IMR-90 (cell line): ENCODE measurements around the gene DACH1. TPM values are rescaled to one million over a fixed set of nuclear protein-coding genes. Genes with fewer than 3 reads are reported as not detected.

Source experiments
- ATAC-seq: fragments of 200-7000 bp; cut with Tn5 transposase; 2 replicates; pipeline ENCODE4 v1.9.1; 2020; ENCODE audit warnings: low read depth, mild to moderate bottlenecking, moderate library complexity
- BruUV-seq: library from RNA; stranded (reverse); fragments of 400-500 nt; replicated peaks from 2 replicates; lab custom pipeline; 2021; lab: Mats Ljungman, UMichigan
- CTCF ChIA-PET: fragments of 300-600 bp; formaldehyde crosslinking; extraction: SDS; loops from one replicate; lab custom pipeline; 2021; ENCODE audit warnings: antibody characterized with exemption; lab: Yijun Ruan, JAX
- POLR2A ChIA-PET: fragments of 300-600 bp; sonication (Branson Sonifier 250); formaldehyde crosslinking; loops from one replicate; lab custom pipeline; 2022; ENCODE audit warnings: antibody characterized with exemption; ENCODE audit not compliant: unreplicated experiment; lab: Charles Lee
- DNase-seq: peaks from one replicate; pipeline ENCODE4 v3.0.0; 2013
- H2AFZ ChIP-seq: replicated peaks from 2 replicates; pipeline ENCODE3; 2013; ENCODE audit warnings: low read length, mild to moderate bottlenecking; ENCODE audit not compliant: poor library complexity
- H2AK5ac ChIP-seq: 2 replicates; pipeline ENCODE4 v1.6.1; 2013; ENCODE audit warnings: low read depth, low read length, inconsistent platforms
- H2AK9ac ChIP-seq: replicated peaks from 2 replicates; pipeline ENCODE3; 2013; ENCODE audit warnings: mild to moderate bottlenecking, low read depth, low read length, moderate library complexity; ENCODE audit not compliant: poor library complexity
- H2BK120ac ChIP-seq: 2 replicates; pipeline ENCODE4 v1.6.1; 2013; ENCODE audit warnings: low read depth, low read length, inconsistent platforms
- H2BK15ac ChIP-seq: 3 replicates; pipeline ENCODE4 v1.6.1; 2013; ENCODE audit warnings: low read depth, low read length, inconsistent platforms
- H2BK20ac ChIP-seq: 2 replicates; pipeline ENCODE4 v1.6.1; 2013; ENCODE audit warnings: low read depth, mild to moderate bottlenecking, inconsistent platforms, low read length, moderate library complexity
- H2BK5ac ChIP-seq: 2 replicates; pipeline ENCODE4 v1.6.1; 2013; ENCODE audit warnings: mild to moderate bottlenecking, low read depth, low read length, inconsistent platforms; ENCODE audit not compliant: poor library complexity, severe bottlenecking
- H3K14ac ChIP-seq: replicated peaks from 2 replicates; pipeline ENCODE4 v1.6.1; 2013; ENCODE audit warnings: low read depth, low read length, inconsistent platforms
- H3K18ac ChIP-seq: 2 replicates; pipeline ENCODE4 v1.6.1; 2013; ENCODE audit warnings: low read depth, low read length, control low read depth
- H3K23ac ChIP-seq: 2 replicates; pipeline ENCODE4 v1.6.1; 2013; ENCODE audit warnings: low read depth, low read length, inconsistent platforms
- H3K27ac ChIP-seq: 2 replicates; pipeline ENCODE4 v1.5.1; 2013; ENCODE audit warnings: mild to moderate bottlenecking, control low read depth, low read length; ENCODE audit not compliant: insufficient read depth
- H3K27me3 ChIP-seq: 2 replicates; pipeline ENCODE4 v1.6.1; 2013; ENCODE audit warnings: low read length; ENCODE audit not compliant: control insufficient read depth, insufficient read depth
- H3K36me3 ChIP-seq: 2 replicates; pipeline ENCODE4 v1.6.1; 2013; ENCODE audit warnings: low read length, mixed read lengths; ENCODE audit not compliant: control insufficient read depth, insufficient read depth
- H3K4ac ChIP-seq: 2 replicates; pipeline ENCODE4 v1.6.1; 2013; ENCODE audit warnings: low read depth, low read length, inconsistent platforms
- H3K4me1 ChIP-seq: 2 replicates; pipeline ENCODE4 v1.6.1; 2013; ENCODE audit warnings: low read length, mixed read lengths; ENCODE audit not compliant: control insufficient read depth, insufficient read depth
- H3K4me2 ChIP-seq: 2 replicates; pipeline ENCODE4 v1.6.1; 2013; ENCODE audit warnings: low read depth, mild to moderate bottlenecking, control low read depth, low read length, moderate library complexity
- H3K4me3 ChIP-seq: 2 replicates; pipeline ENCODE4 v1.5.1; 2013; ENCODE audit warnings: low read depth, mild to moderate bottlenecking, control low read depth, low read length, moderate library complexity; ENCODE audit not compliant: insufficient read depth
- H3K56ac ChIP-seq: 2 replicates; pipeline ENCODE4 v1.6.1; 2013; ENCODE audit warnings: low read length, inconsistent platforms; ENCODE audit not compliant: insufficient read depth; ENCODE audit errors: extremely low read depth
- H3K79me1 ChIP-seq, 2 experiments: 2 replicates each; pipeline ENCODE4 v1.6.1; 2013; ENCODE audit warnings: low read length in 2 of 2, inconsistent platforms in 1 of 2, low read depth in 1 of 2
- H3K9ac ChIP-seq: 2 replicates; pipeline ENCODE4 v1.6.1; 2013; ENCODE audit warnings: low read depth, low read length, control low read depth
- H3K9me1 ChIP-seq: 2 replicates; pipeline ENCODE4 v1.6.1; 2013; ENCODE audit warnings: low read length, inconsistent platforms; ENCODE audit not compliant: insufficient read depth
- H3K9me3 ChIP-seq: 2 replicates; pipeline ENCODE4 v1.6.1; 2013; ENCODE audit warnings: low read length; ENCODE audit not compliant: control insufficient read depth, insufficient read depth
- H4K20me1 ChIP-seq: 2 replicates; pipeline ENCODE4 v1.6.1; 2013; ENCODE audit warnings: low read length, inconsistent platforms; ENCODE audit not compliant: insufficient read depth
- H4K5ac ChIP-seq: 2 replicates; pipeline ENCODE4 v1.6.1; 2013; ENCODE audit warnings: mild to moderate bottlenecking, low read depth, low read length, control low read depth
- H4K8ac ChIP-seq, 2 experiments: 2 replicates each; pipeline ENCODE4 v1.6.1; 2013; ENCODE audit warnings: low read depth in 2 of 2, low read length in 2 of 2, control low read depth in 1 of 2, inconsistent platforms in 1 of 2
- H4K91ac ChIP-seq: 2 replicates; pipeline ENCODE4 v1.6.1; 2013; ENCODE audit warnings: low read depth, low read length, inconsistent platforms; ENCODE audit not compliant: insufficient read depth
- BHLHE40 ChIP-seq: fragments of 150-350 bp; IDR thresholded peaks from 2 replicates; pipeline ENCODE4 v1.6.1; 2016; ENCODE audit warnings: mild to moderate bottlenecking, low read depth, low read length
- CEBPB ChIP-seq: IDR thresholded peaks from 2 replicates; pipeline ENCODE4 v1.6.1; 2012; ENCODE audit warnings: low read depth, low read length, improper control_type of control experiment
- CTCF ChIP-seq: conservative IDR thresholded peaks from 2 replicates; pipeline ENCODE4 v1.5.1; 2012; ENCODE audit warnings: mild to moderate bottlenecking, low read depth, low read length, improper control_type of control experiment
- ELK1 ChIP-seq: fragments of 150-350 bp; IDR thresholded peaks from 2 replicates; pipeline ENCODE4 v1.6.1; 2016; ENCODE audit warnings: low read depth, mild to moderate bottlenecking, low read length, moderate library complexity, borderline replicate concordance
- FOS ChIP-seq: fragments of 150-350 bp; IDR thresholded peaks from 2 replicates; pipeline ENCODE4 v1.6.1; 2016; ENCODE audit warnings: low read depth, low read length
- MAFK ChIP-seq: IDR thresholded peaks from 2 replicates; pipeline ENCODE4 v1.6.1; 2012; ENCODE audit warnings: low read depth, low read length, improper control_type of control experiment
- MAZ ChIP-seq: IDR thresholded peaks from 2 replicates; pipeline ENCODE4 v1.6.1; 2012; ENCODE audit warnings: low read depth, mild to moderate bottlenecking, low read length, improper control_type of control experiment, moderate library complexity, borderline replicate concordance
- MXI1 ChIP-seq: IDR thresholded peaks from 2 replicates; pipeline ENCODE4 v1.6.1; 2012; ENCODE audit warnings: low read depth, mild to moderate bottlenecking, low read length, moderate library complexity, borderline replicate concordance
- RAD21 ChIP-seq: IDR thresholded peaks from 2 replicates; pipeline ENCODE4 v1.6.1; 2012; ENCODE audit warnings: low read length, improper control_type of control experiment
- USF2 ChIP-seq: fragments of 150-350 bp; IDR thresholded peaks from 2 replicates; pipeline ENCODE4 v1.6.1; 2017; ENCODE audit warnings: mild to moderate bottlenecking, antibody characterized with exemption, low read length, low read depth
- WGBS, 2 experiments: methylation state at CpG; one replicate each; pipeline versions ENCODE4 v1.1.5 to v1.1.7; 2013; ENCODE audit warnings: missing lambda C conversion rate in 2 of 2; ENCODE audit not compliant: insufficient read length in 1 of 2; ENCODE audit errors: extremely low coverage in 2 of 2; 5-methylcytosine and 5-hydroxymethylcytosine counted together
- dilution Hi-C: fragments of 300-500 bp; cut with HindIII; formaldehyde crosslinking; loops from one replicate; pipeline ENCODE4 v1.14.3; 2018; ENCODE audit warnings: low sequenced_read_pairs; ENCODE audit not compliant: unreplicated experiment
- in situ Hi-C: fragments of 300-500 bp; cut with MboI; formaldehyde crosslinking; loops from 3 replicates; pipeline ENCODE4 v1.14.3; 2019; ENCODE audit warnings: low sequenced_read_pairs, inconsistent platforms, mixed read lengths
- intact Hi-C: fragments of 100-400 bp; cut with micrococcal nuclease; formaldehyde crosslinking; loops from 2 replicates; pipeline ENCODE4 v1.10.0; 2022
- polyA plus RNA-seq, 3 experiments: library from polyadenylated mRNA; depleted of rRNA; stranded (reverse); fragments of >200 nt; gene quantifications; 2 replicates each; pipeline ENCODE4 v1.2.3, GENCODE V29; 2012; ENCODE audit warnings: low replicate concordance in 1 of 3
- total RNA-seq: library from RNA; depleted of rRNA; stranded (reverse); fragments of >200 nt; gene quantifications from 2 replicates; pipeline ENCODE4 v1.2.3, GENCODE V29; 2012

Gene DACH1
- total and polyA plus RNA-seq, 2 of the 4 experiments (the other 2 are of a cell fraction), result not detected

- no peak for TF ChIP-seq CTCF
Measured at GRCh38 chr13:71867131-71867814, at the start of gene DACH1 (continued).

GRCh38 chr13:71913717-71914116 is 46.7 kb upstream of the DACH1 start:
- Histone ChIP-seq H4K8ac (no peak overlapping the region), H3K79me1 (no peaks in the 10 kb centered on the region), H3K4ac (no peak overlapping the region), H4K5ac (no peak overlapping the region), H3K9me3 (no peaks in the 10 kb centered on the region), H2BK15ac (no peak overlapping the region), H3K56ac (no peak overlapping the region), H3K23ac (no peak overlapping the region), H3K14ac (no peak overlapping the region), H2BK5ac (no peak overlapping the region), H3K9ac (no peak overlapping the region), H3K4me1 (no peaks in the 10 kb centered on the region), H3K4me2 (no peak overlapping the region), H4K91ac (no peak overlapping the region), H3K27me3 (no peaks in the 10 kb centered on the region), H3K9me1 (no peaks in the 10 kb centered on the region), H3K27ac (no peak overlapping the region), H3K18ac (no peak overlapping the region), H3K4me3 (no peak overlapping the region), H3K36me3 (no peaks in the 10 kb centered on the region), H2AK9ac (no peak overlapping the region), H2AK5ac (no peak overlapping the region), H4K20me1 (no peaks in the 10 kb centered on the region), H2BK20ac (no peak overlapping the region), H2AFZ (no peak overlapping the region), H2BK120ac (no peak overlapping the region)
- no TSS peak for BruUV-seq
- CTCF ChIA-PET, result no interaction called here
- no peak for DNase-seq
- intact Hi-C loops (no loop called here), dilution Hi-C loops (no loop called here), in situ Hi-C loops (no loop called here)
- no peak for ATAC-seq
- POLR2A ChIA-PET, result no interaction called here
- WGBS, 2 experiments, result 83% methylated on average over 1 of the region's 3 CpGs; no CpG with 5 or more reads in 1 of the 2 experiments
- TF ChIP-seq MAZ, result no peak
- no peak for TF ChIP-seq ELK1
- TF ChIP-seq MXI1, result no peak
- no peak for TF ChIP-seq BHLHE40
- TF ChIP-seq FOS, result no peak
- TF ChIP-seq RAD21, result no peak
- TF ChIP-seq CEBPB, result no peak
- TF ChIP-seq USF2, result no peak
- TF ChIP-seq MAFK, result no peak
